IPS-15b (cell line): Measurements from ENCODE around the gene CCDC81.
A peak's percentile ranks its signal among the peaks of the same experiment; 100 is the strongest.
"Not testable (repeated sequence)": the region's sequence is repeated elsewhere in the genome, so short reads cannot be mapped to it uniquely, and the experiment has no call there.

Source experiments
- H3K27me3 ChIP-seq: one replicate; pipeline ENCODE4 v1.6.1; 2013; ENCODE audit warnings: low read length; ENCODE audit not compliant: control insufficient read depth, insufficient read depth
- H3K36me3 ChIP-seq: one replicate; pipeline ENCODE4 v1.6.1; 2013; ENCODE audit warnings: low read length; ENCODE audit not compliant: control insufficient read depth, insufficient read depth
- H3K4me1 ChIP-seq: one replicate; pipeline ENCODE4 v1.6.1; 2013; ENCODE audit warnings: mild to moderate bottlenecking, low read length; ENCODE audit not compliant: control insufficient read depth, insufficient read depth
- H3K4me3 ChIP-seq: one replicate; pipeline ENCODE4 v1.5.1; 2013; ENCODE audit warnings: low read depth, low read length
- H3K9ac ChIP-seq: one replicate; pipeline ENCODE4 v1.6.1; 2013; ENCODE audit warnings: low read depth, mild to moderate bottlenecking, low read length
- H3K9me3 ChIP-seq: one replicate; pipeline ENCODE4 v1.6.1; 2013; ENCODE audit warnings: mild to moderate bottlenecking, low read length; ENCODE audit not compliant: control insufficient read depth, insufficient read depth

CCDC81 gene

DNA sequence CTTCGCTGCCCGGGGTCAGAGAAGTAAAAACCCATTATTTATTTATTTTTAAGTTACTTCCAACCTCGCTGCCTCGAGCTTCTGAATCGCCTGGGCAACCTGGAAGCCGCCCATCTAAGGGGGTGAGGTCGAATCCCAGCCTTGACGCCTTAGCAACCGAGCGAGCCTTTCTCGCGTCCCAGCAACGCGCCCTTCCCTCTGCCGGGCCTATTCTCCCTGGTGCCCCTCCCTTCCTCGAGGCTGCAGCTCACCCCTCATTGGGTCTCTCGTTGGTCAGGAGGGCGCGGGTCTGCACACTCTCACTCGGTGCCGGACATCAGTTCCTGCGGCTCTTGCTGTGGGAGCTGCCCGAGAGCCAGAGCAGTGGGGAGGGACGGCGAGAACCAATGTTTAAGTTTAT is at the start of gene CCDC81:
Gene CCDC81 (plus strand): TSS at position 302 of the 400 bp plus-strand sequence. CDS start 277 bp downstream, outside the sequence.
- Histone ChIP-seq H3K27me3 (peaks cover 10% of the 10 kb centered on the region), H3K4me3 (peak within 1 kb of the TSS; percentile 48), H3K4me1 (no peaks in the 10 kb centered on the region), H3K9me3 (no peaks in the 10 kb centered on the region), H3K9ac (no peak within 1 kb of the TSS), H3K36me3 (no peaks in the 10 kb centered on the region)

DNA sequence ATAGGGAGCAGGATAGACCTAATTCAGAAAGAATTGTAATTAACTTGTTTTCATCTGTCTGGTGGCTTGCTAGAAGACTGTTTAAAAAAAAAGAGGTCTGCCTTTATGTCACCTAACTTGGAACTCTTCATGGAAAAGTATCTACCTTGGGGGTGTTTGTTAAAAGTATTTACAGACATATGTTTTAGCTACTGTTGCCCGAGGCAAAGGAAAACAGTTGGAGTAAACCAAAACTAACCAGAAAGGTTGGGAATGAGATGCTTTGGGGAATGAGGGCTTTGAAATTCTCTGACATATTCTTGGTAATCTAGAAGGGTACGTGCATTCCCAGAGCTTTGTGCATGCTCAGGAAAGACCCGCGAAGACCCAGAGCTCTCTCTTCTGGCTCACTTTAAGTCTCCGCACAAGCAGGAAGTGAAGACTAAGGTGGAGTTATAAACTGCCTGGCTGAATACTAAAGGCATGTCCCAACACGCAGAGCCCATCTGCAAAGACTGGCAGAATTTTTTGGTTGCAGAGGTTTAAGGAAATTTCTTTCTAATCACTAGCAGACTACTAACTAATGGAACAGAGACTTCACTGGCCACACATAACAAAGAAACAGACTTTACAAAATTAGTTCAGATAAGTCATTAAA is 39.4 kb upstream of the CCDC81 start:
- no peaks in the 10 kb centered on the region for H3K27me3 ChIP-seq
- no peaks in the 10 kb centered on the region for H3K9me3 ChIP-seq
- H3K4me1 ChIP-seq, result no peaks in the 10 kb centered on the region
- no peak overlapping the region for H3K9ac ChIP-seq
- H3K4me3 ChIP-seq, result no peak overlapping the region
- peaks cover 3% of the 10 kb centered on the region for H3K36me3 ChIP-seq

DNA sequence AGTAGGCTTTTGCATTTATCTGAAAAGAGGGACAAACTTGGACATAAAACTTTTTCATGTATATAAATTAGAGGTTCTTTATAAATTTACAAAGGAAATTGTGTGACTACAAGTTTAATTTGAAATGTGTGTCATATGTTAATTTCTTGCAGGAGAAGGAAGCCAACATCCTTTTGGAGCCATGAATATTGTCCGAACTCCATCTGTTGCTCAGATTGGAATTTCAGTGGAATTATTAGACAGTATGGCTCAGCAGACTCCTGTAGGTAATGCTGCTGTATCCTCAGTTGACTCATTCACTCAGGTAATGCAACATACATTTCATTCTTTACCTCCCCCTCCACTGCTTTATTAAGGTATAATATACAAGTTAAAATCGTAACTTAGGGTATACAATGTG is 37.5 kb upstream of the CCDC81 start:
- Histone ChIP-seq H3K4me3 (no peak overlapping the region), H3K36me3 (peaks cover 3% of the 10 kb centered on the region), H3K9me3 (no peaks in the 10 kb centered on the region), H3K4me1 (no peaks in the 10 kb centered on the region), H3K9ac (no peak overlapping the region), H3K27me3 (no peaks in the 10 kb centered on the region)

DNA sequence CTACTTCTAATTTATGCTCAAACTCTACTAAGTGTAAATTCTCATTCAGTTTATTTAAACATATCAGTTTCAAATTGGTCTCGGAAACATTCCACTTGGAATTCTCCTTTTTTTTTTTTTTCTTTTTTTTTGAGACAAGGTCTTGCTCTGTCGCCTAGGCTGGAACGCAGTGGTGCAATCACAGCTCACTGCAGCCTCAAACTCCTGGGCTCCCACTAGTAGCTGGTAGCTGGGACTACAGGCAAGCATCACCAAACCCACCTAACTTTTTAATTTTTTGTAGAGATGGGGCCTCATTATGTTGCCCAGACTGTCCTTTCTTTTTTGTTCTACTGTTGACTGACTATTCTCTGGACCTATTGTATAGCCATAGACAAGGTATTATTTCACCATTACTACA is 33.3 kb upstream of the CCDC81 start:
- Histone ChIP-seq H3K4me1 (no peaks in the 10 kb centered on the region), H3K9ac (no peak overlapping the region), H3K9me3 (no peaks in the 10 kb centered on the region), H3K36me3 (peaks cover 3% of the 10 kb centered on the region), H3K4me3 (no peak overlapping the region), H3K27me3 (no peaks in the 10 kb centered on the region)

DNA sequence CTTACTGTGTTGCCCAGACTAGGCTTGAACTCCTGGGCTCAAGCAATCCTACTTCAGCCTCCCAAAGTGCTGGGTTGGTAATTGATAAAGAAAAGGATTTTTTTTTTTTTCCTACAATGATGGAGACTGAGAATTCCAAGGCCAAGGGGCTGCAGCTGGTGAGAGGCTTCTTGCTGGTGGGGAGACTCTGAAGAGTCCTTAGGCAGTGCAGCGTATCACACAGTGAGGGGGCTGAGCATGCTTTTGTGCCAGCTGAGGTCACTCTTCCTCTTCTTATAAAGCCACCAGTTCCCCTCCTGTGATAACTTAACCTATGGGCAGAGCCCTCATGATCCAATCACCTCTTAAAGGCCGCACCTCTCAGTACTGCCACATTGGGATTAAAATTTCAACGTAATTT is 28.2 kb upstream of the CCDC81 start:
- H3K4me3 ChIP-seq, result no peak overlapping the region
- H3K4me1 ChIP-seq, result no peaks in the 10 kb centered on the region
- H3K9ac ChIP-seq, result no peak overlapping the region
- H3K9me3 ChIP-seq, result no peaks in the 10 kb centered on the region
- H3K27me3 ChIP-seq, result no peaks in the 10 kb centered on the region
- no peaks in the 10 kb centered on the region for H3K36me3 ChIP-seq

DNA sequence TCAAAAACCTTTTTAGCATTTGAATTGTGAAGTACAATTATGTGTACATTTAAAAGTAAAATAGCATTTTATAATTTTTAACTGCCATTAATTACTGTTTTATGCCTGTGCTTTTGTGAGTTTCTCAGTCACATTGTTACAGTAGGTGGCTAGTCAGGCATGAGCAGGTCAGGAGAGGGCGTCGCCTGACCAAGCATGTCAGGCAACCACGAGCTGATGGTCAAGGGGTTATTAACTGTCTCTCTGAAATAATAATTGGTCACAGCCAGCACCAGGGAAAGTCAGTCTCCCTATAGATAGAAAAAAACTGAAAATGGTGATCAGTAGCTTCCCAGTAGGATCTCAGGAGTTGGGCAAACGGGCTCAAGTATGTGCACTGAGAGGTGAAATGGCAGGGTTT is 19.4 kb upstream of the CCDC81 start:
- Histone ChIP-seq H3K27me3 (no peaks in the 10 kb centered on the region), H3K9me3 (no peaks in the 10 kb centered on the region), H3K4me3 (no peak overlapping the region), H3K4me1 (peaks cover 4% of the 10 kb centered on the region), H3K36me3 (no peaks in the 10 kb centered on the region), H3K9ac (no peak overlapping the region)

DNA sequence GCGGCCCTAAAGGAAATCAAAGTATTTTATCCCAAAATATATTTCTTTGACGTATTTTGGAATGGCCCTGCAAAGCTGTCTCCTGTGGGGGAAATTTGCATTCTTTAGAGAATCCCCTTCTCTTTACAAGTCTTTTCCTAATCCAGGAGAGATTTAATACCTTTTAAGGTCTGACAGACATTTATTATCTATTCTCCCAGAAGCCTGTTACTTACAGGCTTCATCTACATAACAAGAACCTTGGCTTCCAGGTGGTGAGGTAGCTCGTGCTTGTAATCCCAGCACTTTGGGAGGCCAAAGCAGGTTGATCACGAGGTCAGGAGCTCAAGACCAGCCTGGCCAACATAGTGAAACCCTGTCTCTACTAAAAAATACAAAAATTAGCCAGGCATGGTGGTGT is 17.3 kb upstream of the CCDC81 start:
- not testable (repeated sequence) for H3K9me3 ChIP-seq, H3K9ac ChIP-seq, H3K4me3 ChIP-seq, H3K4me1 ChIP-seq, H3K36me3 ChIP-seq, H3K27me3 ChIP-seq

DNA sequence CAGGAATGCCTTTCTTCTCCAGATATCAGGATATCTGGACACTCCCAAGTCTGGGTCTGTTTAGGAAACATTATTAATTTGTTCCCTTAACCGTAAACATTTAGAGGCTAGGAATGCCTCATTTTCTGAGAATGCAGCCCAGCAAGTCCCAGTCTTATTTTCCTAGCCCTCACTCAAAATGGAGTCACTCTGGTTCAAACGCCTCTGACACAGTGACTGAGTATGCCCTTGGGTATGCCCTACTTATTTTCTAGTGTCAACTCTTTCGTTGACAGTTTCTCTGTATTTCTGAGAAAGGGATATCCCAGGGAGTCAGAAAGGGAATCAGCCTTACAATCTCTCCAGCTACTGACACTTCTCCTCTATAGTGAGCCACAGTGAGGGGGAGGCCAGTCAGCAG is 16.0 kb upstream of the CCDC81 start:
- Histone ChIP-seq H3K4me3 (no peak overlapping the region), H3K36me3 (no peaks in the 10 kb centered on the region), H3K4me1 (peaks cover 4% of the 10 kb centered on the region), H3K27me3 (no peaks in the 10 kb centered on the region), H3K9me3 (no peaks in the 10 kb centered on the region), H3K9ac (no peak overlapping the region)

DNA sequence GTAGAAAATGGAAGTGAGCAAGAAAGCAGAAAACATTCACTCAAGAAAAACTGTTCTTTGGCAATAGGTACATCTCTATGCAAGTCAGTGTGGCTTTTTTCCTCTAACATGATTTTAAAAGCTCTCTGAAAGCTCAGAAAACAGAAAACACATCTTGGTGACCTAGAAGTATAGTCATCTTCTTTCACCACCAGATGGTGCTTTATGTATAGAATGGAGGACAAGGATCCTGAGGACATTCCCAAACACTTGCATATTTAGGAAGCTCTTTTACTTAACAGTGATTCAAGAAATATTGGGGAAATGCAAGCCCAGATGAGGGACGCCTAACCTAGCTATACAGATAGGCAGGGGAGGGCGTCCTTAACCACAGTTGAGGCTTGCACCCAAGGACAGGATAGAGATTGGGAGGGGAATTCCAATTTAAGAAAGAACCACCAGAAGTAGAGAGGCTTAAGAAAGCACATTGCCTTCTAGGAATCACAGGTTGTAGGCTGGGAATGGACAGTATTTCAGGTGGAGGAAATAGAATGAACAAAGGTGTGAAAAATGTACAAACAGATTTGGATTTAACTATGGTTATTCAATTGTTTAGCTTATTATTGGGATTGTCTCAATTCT is 13.8 kb upstream of the CCDC81 start:
- Histone ChIP-seq H3K4me3 (no peak overlapping the region), H3K36me3 (no peaks in the 10 kb centered on the region), H3K9ac (no peak overlapping the region), H3K9me3 (no peaks in the 10 kb centered on the region), H3K4me1 (peaks cover 4% of the 10 kb centered on the region), H3K27me3 (no peaks in the 10 kb centered on the region)

DNA sequence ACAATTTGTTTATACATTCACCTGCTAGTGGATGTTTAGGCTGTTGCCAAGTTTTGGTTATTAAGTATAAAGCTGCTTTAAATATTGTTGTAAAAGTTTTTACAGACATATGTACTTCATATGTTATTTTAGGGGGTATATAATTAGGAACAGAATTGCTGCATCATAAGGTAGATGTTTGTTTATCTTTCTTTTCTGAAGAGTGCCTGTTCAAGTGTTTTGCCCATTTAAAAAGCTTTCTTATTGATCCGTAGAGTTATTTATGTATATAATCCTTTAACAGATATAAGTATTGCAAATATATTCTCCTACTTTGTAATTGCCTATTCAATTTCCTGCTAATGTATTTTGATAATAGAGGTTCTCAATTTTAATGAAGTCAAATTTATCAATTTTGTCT is 11.3 kb upstream of the CCDC81 start:
- Histone ChIP-seq H3K27me3 (no peaks in the 10 kb centered on the region), H3K4me1 (no peaks in the 10 kb centered on the region), H3K9me3 (no peaks in the 10 kb centered on the region), H3K4me3 (no peak overlapping the region), H3K9ac (no peak overlapping the region), H3K36me3 (no peaks in the 10 kb centered on the region)

DNA sequence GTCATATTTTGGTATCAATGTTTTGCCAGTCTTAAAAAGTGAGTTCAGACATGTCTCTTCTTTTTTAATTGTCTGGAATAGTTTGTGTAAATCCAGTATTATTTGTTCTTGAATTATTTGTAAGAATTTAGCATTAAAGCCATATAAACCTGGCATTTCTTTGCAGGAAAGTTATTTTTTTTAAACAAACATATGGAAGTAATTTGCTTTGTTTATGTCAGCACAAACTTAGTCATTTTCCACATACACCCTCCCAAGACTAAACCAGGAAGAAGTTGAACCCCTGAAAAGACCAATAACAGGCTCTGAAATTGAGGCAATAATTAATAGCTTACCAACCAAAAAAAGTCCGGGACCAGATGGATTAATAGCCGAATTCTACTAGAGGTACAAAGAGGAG is 9.1 kb upstream of the CCDC81 start:
- Histone ChIP-seq H3K27me3 (no peaks in the 10 kb centered on the region), H3K9ac (no peak overlapping the region), H3K9me3 (no peaks in the 10 kb centered on the region), H3K4me3 (no peak overlapping the region), H3K36me3 (no peaks in the 10 kb centered on the region), H3K4me1 (no peaks in the 10 kb centered on the region)

DNA sequence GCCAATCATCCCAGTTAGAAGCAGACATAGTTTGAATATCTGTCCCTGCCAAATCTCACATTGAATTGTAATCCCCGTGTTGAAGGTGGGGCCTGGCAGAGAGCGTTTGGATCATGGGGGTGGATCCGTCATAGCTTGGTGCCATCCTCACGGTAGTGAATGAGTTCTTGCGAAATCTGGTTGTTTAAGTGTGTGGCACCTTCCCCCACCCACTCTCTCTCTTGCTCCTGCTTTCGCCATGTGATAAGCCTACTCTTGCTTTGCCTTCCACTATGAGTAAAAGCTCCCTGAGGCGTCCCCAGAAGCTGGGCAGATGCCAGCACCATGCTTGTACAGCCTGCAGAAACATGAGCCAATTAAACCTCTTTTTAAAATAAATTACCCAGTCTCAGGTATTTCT is 5.0 kb upstream of the CCDC81 start:
- Histone ChIP-seq H3K36me3 (no peaks in the 10 kb centered on the region), H3K4me3 (no peak overlapping the region), H3K9ac (no peak overlapping the region), H3K27me3 (peaks cover 7% of the 10 kb centered on the region), H3K9me3 (no peaks in the 10 kb centered on the region), H3K4me1 (no peaks in the 10 kb centered on the region)
